HG03439 (cell line): Measurements from ENCODE around the gene ZNF594.
"Not testable (repeated sequence)": the region's sequence is repeated elsewhere in the genome, so short reads cannot be mapped to it uniquely, and the experiment has no call there.

ENCODE experiments used
- ATAC-seq: cut with Tn5 transposase; IDR thresholded peaks from one replicate; pipeline ENCODE4 v1.9.1; 2021; ENCODE audit warnings: mild to moderate bottlenecking, moderate library complexity; ENCODE audit not compliant: unreplicated experiment

Gene ZNF594

DNA sequence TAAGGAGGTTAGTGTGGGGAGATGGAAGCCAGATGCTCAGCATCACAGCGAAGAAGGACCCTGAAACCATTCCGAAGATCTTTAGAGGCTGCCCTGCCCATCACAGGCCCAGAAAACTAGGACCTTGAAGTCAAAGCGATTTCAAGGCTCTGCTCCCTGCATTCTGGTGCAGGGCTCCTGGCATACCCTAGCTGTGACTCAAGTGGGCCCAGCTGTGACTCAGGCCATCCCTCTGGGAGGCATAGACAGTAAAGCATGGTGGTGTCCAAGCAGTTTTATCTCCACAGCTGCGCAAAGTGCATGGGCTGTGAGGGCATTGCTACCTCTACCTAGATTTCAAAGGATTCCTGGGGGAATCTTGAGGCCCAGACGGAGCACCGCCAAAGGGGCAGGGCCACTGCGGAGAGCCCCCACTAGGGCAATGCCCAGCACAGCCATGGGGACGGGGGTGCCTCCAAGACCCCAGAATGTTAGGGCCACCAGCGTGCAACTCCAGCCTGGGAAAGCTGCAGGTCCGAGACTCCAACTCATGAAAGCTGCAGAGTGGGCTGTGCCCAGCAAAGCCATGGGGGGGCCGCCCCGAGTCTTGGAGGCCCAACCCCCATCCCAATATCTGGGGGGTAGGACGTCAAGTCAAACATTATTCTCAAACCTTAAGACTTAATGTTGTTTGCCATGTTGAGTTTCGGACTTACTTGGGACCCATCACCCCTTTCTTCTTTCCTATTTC is 11.7 kb upstream of the ZNF594 start:
- no peak for ATAC-seq

DNA sequence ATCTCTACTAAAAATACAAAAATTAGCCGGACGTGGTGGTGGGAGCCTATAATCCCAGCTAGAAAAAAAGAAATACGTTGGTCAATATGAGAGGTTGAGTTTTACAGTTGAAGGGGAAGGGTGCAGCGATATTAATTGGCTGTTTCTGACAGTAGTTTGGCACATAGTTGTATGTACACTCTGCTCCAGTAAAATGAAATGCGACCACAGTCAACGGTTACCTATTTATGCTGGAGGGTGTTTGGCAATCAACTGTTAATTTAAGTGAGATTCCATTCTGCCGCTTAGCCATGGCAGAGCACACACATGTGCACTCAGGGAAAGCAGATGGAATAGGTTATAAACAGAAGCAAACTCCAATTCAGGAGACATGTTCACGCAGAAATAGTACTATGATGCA is 9.3 kb upstream of the ZNF594 start:
- ATAC-seq = no peak

DNA sequence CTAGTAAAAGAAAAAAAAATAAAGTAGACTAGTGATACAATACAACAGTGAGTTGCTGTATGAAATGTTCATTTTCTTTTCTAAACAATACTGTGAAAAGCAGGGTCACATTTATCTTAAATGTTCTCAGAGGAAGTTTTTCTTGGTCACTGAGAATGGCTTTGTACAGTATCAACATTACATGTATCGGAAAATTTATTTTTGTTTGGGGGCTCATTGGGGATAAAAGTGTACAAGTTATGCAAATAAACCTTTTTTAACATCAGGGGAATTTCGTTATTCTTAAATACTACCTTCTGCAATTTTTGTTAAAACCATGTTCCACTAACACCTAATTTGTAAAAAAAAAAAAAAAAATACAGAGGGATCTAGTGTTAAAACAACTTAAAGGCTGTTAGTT is 8.7 kb upstream of the ZNF594 start:
- ATAC-seq = no peak

DNA sequence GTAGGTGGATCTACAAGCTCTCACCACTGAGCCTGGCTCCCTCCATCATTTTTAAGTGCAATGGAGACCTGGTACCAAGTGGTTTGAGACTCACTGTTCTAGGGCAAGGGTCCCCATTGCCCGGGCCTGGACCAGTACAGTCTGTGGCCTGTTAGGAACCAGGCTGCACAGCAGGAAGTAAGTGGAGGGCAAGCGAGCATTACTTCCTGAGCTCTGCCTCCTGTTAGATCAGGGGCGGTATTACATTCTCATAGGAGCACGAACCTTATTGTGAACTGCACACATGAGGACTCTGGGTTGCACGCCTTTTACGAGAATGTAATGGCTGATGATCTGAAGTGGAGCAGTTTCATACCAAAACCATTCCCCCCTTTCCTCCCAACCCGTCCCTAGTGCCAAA is 6.8 kb upstream of the ZNF594 start:
- no peak for ATAC-seq

DNA sequence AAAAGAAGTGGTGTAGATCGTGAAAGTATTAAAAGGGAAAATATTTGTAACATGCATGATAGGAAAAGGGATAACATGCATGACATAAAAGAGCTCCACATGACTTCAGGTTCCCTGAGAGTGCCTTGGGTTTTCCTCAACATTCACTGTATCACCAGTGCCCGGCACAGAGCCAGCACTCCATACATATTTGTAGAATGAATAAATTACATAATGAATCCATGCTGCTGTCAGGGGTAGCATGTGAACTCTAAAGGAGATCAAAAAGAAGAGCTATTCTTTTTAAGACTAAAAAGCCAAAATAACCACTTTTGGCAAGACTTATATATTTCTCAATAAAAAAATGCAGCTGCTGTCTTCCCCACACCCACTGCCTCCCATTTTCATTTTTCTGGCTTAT is 2.7 kb upstream of the ZNF594 start:
- no peak for ATAC-seq

DNA sequence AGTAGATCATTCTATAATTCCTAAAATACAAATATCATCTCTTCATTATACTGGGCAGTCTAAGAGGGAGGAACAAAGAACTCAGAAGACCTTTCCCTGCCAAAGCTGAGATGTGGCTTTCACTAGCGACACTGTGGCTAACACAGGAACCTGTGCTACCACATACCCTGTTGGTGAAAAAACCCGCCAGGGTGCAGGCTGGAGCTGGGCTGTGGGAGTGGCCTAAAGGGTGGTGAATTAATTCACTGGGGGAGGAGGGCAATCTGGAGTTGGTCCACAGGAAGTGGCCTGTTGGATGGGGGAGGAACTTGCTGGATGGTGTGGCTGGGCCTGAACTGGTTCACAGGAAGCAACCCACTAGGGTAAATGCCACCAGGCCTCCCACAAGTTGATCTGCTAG is 7.4 kb downstream of the ZNF594 start:
- ATAC-seq = no peak

DNA sequence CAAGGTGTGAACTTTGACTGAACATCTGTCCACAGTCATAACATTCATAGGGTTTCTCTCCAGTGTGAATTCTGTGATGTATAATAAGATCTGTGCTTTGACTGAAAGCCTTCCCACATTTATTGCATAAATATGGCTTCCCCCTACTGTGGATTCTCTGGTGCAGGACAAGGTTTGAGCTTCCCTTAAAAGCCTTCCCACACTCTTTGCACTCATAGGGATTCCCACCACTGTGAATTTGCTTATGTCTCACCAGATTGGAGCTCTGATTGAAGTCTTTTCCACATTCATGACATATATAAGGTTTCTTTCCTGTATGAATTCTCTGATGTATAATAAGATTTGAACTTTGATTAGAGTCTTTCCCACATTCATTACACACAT is 8.3 kb downstream of the ZNF594 start:
- ATAC-seq = no peak

DNA sequence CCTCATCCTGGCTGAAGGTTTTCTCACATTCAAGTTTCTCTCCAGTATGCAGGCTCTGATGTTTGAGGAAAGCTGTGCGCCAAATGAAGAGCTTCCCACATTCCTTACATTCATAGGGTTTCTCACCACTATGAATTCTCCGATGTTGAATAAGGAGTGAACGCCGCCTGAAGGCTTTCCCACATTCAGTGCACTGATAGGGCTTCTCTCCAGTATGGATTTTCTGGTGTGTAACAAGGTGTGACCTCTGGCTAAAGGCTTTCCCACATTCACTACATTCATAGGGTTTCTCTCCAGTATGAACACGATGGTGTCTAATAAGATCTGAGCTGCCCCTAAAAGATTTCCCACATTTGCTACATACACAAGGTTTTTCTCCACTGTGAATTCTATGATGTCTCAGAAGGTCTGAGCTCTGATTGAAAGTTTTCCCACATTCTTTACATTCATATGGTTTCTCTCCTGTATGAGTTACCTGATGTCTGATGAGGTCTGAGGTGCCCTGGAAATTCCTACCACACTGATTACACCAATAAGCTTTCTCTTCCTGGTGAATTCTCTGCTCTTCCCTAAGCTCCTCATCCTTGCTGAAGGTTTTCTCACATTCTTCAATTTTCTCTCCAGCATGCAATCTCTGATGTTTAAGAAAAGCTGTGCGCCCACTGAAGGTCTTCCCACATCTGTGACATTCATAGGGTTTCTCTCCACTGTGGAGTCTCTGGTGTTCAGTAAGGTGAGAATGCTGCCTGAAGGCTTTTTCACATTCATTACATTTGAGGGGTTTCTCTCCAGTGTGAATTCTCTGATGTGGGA is 8.9 kb downstream of the ZNF594 start:
- ATAC-seq = no peak

DNA sequence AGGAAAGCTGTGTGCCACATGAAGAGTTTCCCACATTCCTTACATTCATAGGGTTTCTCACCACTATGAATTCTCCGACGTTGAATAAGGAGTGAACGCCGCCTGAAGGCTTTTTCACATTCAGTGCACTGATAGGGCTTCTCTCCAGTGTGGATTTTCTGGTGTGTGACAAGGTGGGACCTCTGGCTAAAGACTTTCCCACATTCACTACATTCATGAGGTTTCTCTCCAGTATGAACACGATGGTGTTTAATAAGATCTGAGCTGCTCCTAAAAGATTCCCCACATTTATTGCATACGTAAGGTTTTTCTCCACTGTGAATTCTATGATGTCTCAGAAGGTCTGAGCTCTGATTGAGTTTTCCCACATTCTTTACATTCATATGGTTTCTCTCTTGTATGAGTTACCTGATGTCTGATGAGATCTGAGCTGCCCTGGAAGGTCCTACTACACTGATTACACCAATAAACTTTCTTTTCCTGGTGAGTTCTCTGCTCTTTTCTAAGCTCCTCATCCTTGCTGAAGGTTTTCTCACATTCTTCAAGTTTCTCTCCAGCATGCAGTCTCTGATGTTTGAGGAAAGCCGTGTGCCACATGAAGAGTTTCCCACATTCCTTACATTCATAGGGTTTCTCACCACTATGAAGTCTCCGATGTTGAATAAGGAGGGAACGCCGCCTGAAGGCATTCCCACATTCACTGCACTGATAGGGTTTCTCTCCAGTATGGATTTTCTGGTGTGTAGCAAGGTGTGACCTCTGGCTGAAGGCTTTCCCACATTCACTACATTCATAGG is 10.0 kb downstream of the ZNF594 start:
- no peak for ATAC-seq

DNA sequence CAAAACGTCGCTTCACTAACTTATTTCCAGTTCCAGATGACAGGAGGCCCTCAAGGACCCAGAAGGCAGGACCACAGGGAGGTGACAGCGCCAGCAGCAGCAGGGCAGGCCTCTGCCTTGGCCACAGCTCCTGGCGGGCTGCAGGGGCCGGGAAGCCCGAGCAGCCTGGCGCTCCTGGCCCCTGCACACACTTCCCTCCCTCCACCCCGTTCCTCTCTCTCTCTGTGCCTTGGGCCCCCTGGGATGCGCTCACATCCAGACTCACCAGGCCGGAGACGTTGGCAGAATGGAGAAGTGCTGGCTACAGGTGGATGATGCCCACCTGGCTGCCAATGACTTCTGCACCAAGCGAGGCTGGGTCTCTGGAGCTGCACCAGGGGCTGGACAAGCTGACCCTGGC is 12.7 kb downstream of the ZNF594 start:
- ATAC-seq = no peak

DNA sequence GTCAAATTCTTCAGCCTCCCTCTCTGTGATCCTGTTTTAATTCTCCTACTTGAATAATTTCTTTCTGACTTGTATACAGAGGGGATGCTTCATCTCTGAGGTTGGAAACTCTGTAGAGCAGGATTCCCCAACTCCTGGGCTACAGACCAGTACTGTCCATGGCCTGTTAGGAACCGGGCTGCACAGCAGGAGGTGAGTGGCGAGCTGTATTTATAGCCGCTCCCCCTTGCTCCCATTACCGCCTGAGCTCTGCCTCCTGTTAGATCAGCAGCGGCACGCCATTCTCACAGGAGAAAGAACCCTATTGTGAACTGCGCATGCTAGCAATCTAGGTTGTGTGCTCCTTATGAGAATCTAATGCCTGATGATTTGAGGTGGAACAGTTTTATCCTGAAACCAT is 16.6 kb downstream of the ZNF594 start:
- not testable (repeated sequence) for ATAC-seq

DNA sequence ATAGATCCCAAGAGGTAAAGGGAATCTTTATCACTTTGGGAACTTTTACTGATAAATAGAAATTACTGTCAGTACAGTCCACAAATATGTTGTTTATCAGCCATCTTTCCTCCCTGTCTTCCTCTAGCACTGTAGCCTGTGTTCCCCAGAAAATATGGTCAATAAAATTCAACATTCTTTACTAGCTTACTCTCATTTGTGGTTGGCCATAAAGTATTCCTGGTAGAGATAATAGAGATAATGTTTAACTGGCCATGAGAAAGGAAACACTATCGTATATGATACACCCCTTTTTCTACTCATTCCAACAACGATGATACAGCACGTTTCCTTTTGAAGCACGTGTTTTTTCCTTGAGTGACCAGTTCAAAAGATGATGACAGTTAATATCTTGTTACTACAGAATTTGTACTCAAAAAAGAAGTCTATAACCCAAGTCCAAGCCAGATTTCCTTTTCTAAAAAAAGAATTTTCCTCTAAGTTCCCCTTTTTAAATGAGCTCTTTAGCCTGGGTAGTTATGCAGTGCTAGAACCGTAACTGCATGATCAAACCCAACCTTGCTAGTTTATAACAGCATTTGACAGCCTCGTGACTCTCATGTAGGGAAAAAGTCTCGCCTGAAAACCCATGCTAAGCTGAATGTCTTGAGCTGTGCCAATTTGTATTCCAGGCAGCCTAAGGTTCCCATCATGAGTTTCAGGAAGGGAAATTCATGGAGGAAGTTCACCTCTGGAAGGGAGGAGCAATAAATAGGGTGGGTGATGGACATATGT is 25.7 kb downstream of the ZNF594 start:
- not testable (repeated sequence) for ATAC-seq

DNA sequence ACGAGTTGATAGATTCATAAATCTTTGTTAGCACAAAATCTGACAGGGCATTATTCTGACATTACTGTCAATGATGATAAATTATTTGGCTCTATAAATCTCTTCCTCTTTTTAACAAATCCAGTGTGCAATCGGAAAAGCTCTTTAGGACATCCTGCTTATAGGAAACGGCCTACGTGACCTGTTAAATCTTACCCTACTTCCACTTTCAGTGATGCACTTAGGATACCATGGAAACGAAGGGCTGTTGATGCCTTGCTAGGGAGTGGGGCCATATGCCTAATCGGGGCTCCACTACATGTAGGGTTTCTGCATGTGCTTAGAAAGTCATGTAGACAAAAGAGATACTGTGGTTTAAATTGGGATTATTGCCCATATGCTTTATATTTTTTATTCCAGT is 27.2 kb downstream of the ZNF594 start:
- no peak for ATAC-seq

DNA sequence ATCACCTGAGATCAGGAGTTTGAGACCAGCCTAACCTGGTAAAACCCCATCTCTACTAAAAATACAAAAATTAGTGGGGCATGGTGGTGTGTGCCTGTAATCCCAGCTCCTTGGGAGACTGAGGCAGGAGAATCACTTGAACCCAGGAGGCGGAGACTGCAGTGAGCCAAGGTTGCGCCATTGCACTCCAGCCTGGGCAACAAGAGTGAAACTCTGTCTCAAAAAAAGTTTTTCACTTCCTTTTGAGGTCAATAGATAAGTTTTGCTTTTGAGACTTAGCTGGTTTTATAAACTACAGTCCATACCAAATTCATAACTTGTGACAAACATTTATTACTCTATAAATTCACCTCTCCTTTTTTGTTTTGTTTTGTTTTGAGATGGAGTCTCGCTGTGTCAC is 29.9 kb downstream of the ZNF594 start:
- not testable (repeated sequence) for ATAC-seq

DNA sequence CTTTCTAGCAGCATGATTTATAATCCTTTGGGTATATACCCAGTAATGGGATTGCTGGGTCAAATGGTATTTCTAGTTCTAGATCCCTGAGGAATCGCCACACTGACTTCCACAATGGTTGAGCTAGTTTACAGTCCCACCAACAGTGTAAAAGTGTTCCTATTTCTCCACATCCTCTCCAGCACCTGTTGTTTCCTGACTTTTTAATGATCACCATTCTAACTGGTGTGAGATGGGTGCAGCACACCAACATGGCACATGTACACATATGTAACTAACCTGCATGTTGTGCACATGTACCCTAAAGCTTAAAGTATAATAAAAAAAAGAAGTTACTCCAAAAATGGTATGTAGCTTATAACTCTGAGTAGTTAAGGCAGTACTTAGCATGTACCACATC is 31.0 kb downstream of the ZNF594 start:
- not testable (repeated sequence) for ATAC-seq

DNA sequence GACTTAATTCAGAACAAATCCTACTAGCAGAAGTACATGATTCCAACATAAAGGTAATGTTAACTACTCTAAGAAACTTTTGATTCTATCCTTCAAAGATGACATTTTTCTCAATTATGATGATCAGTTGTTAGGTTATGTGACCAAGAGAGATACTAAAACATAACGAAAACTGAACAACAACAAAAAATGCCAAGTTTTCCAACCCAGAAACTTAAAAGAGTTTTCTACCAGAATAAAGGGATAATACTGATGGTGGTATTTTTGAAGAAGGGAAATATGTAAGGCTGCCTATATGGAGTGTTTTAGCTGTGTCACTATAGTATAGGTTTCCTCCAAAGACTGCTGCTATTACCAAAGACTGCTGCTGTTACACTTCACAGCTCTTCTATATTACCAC is 45.5 kb downstream of the ZNF594 start:
- not testable (repeated sequence) for ATAC-seq

DNA sequence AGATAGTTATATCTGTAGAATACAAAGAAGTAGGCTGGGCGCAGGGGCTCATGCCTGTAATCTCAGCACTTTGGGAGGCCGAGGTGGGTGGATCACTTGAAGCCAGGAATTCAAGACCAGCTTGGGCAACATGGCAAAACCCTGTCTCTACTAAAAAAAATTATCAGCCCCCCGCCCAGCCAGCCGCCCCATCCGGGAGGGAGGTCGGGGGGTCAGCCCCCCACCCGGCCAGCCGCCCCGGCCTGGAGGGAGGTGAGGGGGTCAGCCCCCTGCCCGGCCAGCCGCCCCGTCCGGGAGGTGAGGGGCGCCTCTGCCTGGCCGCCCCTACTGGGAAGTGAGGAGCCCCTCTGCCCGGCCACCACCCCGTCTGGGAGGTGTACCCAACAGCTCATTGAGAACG is 48.8 kb downstream of the ZNF594 start:
- ATAC-seq = not testable (repeated sequence)

DNA sequence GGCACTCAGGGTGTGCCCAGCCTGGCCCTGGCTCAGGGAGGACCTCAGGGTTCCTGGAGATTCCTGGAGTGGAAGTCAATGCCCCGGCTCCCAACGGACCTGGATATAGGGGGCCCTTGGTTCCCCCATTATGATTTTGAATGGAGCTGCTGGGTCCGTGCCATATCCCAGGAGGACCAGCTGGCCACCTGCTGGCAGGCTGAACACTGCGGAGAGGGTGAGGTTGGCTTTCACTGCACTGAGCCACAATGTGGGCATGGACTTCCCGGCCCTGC is 52.3 kb downstream of the ZNF594 start:
- no peak for ATAC-seq

DNA sequence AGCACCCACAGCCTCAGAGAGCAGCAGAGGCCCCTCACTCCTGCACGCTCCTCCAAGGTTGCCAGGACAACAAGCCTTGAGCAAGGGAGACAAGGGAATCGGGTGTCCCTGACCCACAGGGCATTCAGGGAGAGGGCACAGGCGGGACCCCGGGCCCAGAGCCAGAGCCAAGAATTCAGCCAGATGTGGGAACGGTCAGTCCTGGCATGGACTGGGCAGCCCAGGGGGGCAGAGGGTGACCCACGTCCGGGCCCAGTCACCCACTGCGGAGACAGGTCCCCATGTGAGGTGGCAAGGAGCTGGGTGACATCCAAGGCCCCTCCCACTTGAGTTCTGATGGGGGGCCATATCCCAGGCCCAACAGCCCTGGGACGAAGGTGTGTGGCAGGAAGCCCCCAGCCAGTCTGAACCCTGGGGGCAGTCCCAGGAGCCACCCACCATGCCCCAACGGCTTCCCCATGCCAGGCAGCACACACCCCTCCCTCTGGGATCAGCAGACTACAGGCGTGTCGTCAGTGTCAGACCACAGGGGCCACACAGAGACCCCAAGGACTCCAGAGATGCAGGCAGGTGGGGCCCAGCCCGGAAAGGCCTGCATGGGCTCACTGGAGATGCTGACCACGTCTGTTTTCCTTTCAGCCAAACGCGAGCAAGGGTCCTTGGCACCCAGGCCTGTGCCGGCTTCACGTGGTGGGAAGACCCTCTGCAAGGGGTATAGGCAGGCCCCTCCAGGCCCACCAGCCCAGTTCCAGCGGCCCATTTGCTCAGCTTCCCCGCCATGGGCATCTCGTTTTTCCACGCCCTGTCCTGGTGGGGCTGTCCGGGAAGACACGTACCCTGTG is 52.8 kb downstream of the ZNF594 start:
- no peak for ATAC-seq

DNA sequence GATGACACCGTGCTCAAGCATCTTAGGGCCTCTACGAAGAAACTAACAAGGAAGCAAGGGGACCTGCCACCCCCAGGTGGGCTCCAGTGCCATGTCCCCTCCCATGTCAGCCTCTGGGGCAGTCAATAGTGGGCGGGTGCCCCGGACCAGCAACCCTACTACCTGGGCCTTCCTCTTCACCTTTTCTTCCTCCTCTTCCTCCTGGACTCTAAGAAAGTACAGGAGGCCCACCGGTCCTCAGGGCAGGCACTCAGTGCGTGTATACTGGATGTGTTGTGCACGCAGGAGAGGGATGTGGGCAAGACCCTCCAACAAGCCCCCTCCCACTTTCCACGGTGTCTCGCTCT is 53.5 kb downstream of the ZNF594 start:
- not testable (repeated sequence) for ATAC-seq
